ENCODE data around the gene TPM1. TPM values are rescaled to one million over a fixed set of nuclear protein-coding genes. Genes with fewer than 3 reads are reported as not detected.
A peak's percentile ranks its signal among the peaks of the same experiment; 100 is the strongest.
"Not testable (repeated sequence)": the region's sequence is repeated elsewhere in the genome, so short reads cannot be mapped to it uniquely, and the experiment has no call there.

The TPM1 gene
- 101 TPM for total RNA-seq

DNA sequence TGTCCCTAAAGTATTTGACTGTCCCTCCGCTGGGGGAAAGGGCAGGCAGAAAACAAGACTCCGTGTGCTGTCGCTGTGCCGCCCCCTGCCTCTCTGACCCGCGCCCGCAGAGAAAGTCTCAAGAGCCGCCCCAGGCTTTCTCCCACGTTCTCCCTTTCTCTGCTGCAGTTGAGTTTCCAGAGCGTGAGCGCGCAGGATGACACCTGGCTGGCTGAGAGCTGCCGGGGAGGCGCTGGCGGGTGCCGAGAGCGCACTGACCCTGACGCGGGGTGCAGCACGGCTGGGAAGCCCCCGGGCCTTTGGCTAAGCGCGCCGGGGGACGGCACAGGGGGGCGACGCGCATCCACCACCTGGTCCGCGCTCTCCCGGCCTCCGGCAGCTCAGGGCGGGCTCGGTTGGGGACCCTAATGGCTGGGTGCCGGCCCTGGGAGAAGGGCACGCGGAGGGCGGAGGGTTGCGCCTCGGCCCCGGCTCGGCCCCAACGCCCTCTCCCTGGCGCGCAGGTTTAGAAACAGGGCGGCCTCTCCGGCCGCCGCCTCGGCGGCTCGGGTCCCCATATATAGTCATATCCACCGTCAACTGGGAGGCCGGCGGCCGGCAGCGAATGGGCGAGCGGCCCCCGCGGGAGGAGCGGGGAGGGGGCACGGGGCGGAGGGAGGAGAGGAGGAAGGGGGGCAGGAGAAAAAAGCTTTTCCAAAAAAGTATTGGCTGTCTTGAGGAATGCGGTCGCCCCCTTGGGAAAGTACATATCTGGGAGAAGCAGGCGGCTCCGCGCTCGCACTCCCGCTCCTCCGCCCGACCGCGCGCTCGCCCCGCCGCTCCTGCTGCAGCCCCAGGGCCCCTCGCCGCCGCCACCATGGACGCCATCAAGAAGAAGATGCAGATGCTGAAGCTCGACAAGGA, at the start of gene TPM1:
TPM1 (plus strand) TSS at position 774 of the 903 bp plus-strand sequence; CDS start at position 857, 83 bp downstream.
- peak; percentile 30 for DNase-seq

DNA sequence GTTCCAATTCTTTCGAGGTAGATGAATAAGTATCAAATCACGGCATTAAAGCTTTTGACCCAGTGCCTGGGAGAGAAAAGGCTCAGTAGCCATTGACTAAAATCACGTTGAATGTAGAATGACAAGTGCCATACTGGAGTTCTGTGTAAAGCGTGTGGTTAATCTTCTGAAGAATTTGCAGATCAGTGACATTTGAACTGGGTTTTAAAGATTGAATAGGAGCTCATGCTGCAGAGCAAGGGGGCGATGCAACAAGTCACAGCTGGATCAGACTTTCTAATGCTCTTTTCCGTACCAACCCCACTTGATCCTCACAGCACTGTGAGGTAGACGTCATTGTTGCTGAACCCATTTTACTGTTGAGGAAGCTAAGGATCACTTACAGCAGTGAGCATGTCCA, 49.5 kb upstream of the TPM1 start:
- DNase-seq, result no peak

GRCh38 chr15:62993632-62994031, 48.9 kb upstream of the TPM1 start:
- not testable (repeated sequence) for DNase-seq

- no peak for DNase-seq
These were observed 48.1 kb upstream of the TPM1 start for GRCh38 chr15:62994439-62994838.

- no peak for DNase-seq
These were observed 47.4 kb upstream of the TPM1 start for GRCh38 chr15:62994975-62995681.

DNA sequence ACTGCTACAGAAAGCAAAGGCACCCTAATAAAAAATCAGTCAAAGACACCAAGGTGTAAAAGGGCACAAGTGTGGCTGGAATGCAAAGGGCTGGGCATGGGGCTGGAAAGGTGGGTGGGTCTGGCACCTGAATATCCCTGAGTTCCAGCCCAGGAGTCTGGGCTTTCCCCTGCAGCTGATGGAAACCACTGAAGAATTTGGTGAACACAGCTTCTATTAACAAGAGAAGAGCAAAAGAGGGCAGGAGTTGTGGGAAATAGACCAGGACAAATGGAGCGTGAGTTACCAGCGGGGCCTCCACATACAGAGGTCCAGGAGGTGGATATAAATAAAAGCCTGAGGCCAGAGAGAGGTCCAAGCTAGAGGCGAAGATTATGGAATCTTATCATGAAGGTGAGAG, 45.1 kb upstream of the TPM1 start:
- DNase-seq, result no peak

- DNase-seq, result no peak
These were observed 44.2 kb upstream of the TPM1 start for GRCh38 chr15:62998262-62998890.

GRCh38 chr15:62999178-62999577, 43.4 kb upstream of the TPM1 start:
- no peak for DNase-seq

GRCh38 chr15:62999923-63000561, 42.5 kb upstream of the TPM1 start:
- DNase-seq, result no peak

DNA sequence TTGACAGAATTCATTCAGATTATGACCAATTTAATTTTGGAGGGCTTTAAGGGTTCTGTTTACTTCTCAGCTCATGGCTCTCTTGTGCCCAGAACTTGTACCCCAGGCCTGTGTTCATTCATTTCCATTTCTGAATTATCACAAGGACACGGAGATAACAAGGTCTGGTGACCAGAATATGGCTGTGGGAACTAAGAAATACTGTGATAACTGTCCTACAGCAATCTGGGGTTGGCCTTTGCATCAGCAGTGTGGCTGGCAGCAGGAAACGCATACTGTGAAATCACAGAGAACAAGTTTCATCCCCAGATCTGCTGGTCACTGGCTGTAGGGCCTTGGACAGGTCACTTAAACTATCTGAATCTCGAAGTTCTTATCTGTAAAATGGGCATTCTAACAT, 41.8 kb upstream of the TPM1 start:
- no peak for DNase-seq

DNA sequence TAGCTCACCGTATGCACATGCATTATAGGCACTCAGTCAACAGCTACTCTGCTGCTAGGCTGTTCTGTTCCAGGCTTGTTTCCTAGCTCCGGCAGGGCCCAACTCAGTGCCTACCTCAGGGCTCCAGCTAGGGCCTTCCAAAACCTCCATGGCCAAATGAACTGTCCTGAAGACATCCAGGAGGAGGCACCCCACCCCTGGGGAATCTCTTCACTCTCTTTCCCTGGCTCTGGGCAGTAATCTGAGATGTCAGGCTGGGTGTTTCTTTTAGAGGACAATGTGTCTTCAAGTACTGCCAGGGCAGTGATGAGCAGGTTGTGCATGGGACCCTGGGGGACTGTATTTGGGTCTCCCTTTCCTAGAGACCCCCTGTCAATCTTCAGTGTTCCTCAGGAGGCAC, 38.3 kb upstream of the TPM1 start:
- no peak for DNase-seq

GRCh38 chr15:63006032-63006878, 36.3 kb upstream of the TPM1 start:
- no peak for DNase-seq

DNA sequence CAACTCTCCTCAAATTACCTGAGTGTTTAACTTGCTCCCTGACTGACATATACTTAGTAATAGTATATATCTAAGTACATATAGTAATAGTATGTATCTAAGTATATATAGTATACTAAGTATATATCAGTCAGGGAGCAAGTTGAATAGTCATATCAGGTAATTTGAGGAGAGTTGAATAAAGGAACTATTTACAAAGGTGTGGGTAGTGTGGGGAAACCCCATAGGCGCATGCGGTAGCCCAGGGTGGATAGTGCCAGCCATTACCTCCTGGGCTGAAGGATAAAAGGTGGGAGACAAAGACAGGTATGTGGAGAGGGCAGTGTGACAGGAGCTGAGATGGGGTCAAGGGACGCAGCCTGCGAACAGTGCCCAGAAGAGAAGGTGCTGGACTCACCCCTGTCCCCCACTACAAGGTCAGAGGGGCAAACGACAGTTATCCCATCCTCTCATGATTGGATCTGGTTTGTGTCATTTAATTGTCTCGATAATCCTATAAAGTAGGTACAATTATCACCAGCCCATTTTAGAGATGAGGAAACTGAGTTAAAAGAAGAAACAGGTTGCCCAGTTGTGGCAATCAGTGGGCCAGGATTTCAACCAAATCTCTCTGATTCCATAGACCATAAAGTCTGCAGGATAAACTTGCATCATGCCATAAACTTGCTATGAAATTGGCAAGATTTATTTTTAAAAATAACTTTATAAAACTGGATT, 34.1 kb upstream of the TPM1 start:
- no peak for DNase-seq

- DNase-seq, result no peak
These were observed 32.2 kb upstream of the TPM1 start for GRCh38 chr15:63010386-63010785.

DNA sequence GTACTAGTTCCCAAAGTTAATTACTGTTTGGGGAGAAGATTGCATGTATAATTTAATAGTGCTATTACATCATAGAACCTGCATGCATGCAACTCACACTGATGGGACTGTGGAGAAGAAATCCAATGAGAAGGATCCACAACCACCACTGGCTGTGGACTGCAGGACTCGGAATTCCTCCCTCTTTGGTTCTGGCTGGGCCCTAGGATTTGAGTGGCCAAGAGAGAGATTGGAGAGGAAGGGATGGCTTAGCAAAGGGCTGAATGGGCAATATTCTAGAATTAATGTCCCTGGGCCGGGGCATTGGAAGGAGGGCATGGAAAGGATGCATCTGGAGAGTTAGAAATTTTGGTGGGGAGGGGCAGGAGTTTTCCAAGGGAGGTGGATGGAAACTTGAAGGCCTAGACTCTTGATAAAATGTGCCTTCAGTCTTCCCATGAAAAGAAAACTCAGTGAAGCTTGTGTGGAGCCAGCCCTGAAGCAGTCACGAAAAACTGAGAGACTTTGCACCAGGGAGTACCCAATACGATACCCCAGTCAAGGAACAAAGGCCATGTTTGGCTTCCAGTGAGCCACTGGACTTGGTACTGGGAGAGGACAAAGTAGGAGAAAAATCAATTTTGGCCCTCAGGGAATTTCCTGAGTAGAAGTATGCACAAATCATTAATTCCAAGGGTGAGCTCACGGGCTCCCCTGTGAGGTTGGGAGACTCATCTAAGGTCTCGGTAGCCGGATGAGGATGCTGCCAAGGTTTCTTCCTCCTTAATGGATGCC, 31.4 kb upstream of the TPM1 start:
- no peak for DNase-seq

- DNase-seq, result no peak
These were observed 30.1 kb upstream of the TPM1 start for GRCh38 chr15:63012444-63012843.

DNA sequence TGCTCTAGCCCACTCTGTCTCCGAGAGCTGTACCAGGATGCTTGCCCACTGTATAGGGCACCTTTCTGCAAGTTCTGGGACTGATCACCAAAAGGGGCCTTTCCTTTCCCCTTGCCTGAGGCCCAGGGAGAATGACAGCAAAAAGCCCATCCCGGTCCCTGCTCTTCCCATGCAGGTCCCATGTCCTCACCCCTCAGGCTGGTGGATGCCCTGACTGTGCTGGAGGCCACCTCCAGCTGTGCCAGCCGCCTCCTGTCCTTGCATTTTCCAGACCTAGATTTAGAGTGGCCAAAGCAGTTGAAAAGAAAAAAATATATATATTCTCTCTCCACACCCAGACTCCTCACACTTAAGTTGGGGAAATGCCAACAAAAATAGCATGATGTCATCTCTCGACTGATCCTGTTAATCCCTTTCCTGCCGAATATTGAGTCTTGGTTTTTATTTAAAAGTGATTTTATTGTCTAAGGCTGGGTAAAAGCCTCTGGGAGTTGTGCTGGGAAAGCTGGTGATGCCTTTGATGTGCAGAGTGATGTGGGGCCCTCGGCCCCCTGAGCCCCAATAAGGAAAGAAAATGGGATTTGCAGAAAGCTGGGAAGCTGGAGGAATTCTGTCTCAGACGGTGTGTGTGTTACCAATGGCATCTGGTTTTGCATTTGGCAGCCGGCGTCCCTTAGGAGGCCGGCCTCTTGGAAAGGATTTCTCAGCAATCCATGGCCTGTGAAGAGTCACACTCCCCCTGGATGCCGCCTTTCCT, 29.3 kb upstream of the TPM1 start:
- no peak for DNase-seq

DNA sequence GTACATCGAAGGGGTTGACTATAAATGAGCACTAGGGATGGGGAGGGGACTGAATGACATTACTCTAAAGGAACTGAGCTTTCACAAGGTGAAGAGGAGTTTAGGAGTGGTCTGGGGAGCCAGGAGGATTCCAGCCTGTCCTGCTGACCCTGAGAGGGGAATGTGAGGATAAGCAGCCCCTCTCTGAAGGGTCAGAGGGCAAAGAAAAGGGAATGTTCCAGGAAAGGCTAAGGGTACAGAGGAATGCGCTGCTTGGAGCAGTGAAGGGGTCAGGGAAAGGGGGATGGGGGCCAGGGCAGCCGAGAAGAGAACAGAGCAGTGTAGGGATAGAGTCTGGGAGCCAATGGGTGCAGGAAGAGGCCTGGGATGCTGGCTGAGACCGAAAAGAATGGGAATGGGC, 28.0 kb upstream of the TPM1 start:
- no peak for DNase-seq

DNA sequence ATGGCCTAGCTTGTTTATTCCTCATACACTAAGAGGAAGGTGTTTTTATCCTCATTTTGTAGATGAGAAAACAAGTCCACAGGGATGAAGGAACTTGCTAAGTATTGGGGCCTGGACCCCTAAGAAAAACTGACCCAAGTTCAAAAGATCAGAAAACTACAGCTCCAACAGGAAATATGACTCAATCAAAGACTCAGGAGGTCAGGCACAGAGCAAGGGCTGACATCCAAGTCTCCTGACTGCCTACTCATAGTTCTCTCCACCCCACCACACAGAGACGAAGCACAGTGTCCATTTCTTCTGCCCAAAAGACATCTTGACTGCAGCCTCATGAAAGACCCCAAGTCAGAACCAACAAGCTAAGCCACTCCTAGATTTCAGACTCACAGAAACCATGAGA, 26.9 kb upstream of the TPM1 start:
- no peak for DNase-seq
